TTC549 (cell line): Measurements from ENCODE around the gene FSIP1.
"Not testable (repeated sequence)": the region's sequence is repeated elsewhere in the genome, so short reads cannot be mapped to it uniquely, and the experiment has no call there.

Experiments
- FAIRE-seq: peaks from 2 replicates; lab custom pipeline; 2012; peaks lifted over from hg19 to GRCh38; lab: Jason Lieb, UNC

Gene FSIP1

DNA sequence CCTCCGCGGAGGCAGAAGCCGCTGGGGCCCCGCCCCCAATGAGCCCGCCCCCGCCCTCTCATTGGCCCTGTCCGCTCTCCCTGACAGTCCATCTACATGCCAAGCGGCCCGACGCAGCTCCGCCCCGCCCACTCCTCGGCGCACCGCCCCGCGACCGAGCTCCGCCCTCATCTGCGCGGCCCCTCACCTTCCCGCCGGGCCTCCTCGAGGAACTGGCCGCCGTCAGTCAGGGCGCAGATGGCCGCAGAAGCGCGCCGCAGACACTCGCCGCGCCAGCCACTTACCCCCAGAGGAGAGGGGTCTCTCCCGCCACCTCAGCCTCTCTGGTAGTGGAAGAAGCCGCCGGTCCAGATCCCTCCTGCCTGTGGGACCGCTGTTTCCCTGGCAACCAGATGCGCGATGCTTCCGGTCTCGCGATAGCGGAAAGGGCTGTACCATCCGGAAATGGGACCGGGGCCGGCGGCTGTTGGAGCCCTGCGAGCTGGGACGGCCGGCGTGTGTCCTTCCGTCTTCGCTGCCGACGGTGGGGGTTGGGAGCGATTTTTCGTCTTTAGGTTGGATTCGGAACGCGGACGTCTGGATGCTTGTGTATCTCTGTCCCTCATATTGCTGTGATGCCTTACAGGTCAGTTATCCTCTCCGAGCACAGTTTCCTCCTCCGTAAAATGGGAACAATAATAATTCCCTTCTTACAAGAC is at the start of gene FSIP1:
TSS of gene FSIP1 (minus strand) at position 401 of the 698 bp plus-strand sequence. CDS start 6,317 bp downstream, outside the sequence.
- no peak for FAIRE-seq

DNA sequence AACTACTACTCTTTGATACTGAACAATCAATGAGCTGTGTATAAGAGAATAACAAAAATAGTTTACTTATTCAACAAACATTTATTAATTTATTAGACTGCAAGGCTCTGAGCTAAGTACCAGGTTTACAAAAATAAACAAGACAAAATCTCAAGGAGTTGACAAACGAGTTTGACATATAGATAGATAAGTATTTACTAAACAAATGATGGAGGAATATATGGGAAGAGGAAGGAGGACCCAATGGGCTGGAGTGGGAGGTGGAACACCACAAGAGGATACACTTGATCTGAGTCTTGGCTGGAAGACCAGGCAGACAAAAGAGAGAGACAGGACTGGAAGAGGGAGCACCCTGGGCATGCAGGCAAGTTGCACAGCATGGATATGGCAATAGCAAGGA is 47.5 kb upstream of the FSIP1 start:
- no peak for FAIRE-seq

DNA sequence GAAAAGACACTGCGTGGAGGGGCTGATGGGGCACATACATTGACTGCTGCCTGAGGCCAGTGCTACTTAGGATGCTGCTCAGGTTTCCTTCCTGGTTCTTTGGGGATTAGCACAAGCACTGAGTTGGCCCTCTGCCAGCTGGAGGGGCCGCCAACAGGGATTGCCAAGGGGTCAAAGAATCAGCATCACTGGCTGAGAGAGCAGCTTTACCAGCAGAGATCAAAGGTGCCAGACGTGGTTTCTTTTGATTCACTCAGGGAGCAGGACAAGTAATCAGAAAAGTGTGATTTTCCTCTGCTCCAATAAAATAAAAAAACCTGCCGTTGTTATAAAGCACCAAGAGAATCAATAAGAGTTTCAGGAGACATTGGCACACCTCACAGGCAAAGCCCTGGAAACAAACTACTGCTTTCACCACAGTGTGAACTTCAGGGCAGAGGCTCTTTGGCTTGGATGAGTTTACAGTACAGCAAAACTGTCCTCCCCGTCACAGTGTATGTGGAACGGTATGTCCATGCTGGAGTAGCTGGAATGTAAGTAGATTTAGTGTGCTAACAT is 45.8 kb upstream of the FSIP1 start:
- FAIRE-seq: no peak

DNA sequence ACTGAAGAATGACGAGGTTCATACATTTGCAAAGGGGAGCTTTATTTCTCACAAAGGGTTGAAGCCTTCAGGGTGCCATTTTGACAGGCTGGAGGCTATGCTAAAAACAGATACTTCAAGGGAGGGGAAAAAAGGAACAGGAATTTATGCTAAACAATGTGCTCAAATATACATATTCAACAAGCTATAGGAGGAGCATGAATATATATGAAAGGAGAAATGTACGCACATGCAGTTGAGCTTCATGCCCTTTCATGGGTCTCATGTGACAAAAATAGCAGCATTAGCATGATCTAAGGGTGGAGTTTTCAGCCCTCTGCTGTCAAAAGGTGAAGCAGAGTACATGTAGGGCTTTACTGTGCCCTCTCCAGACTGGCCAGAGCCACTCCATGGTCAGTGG is 44.3 kb upstream of the FSIP1 start:
- no peak for FAIRE-seq

DNA sequence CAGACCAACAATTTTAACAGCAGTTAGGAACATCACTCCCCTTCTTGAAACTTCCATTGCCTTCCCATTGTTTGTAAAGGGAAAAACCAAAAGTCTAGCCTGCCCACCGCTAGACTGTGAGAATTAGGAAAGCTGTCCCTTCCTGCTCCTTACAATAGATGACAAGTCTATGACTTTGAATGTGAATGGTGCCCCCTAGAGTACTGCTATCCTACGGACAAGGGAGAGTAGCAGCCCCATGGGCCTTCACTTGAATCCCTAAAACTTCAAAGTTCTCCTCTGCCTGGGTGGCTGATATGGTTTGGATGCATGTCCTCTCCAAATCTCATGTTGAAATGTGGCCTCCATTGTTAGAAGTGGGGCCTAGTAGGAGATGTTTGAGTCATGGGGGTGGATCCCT is 41.0 kb upstream of the FSIP1 start:
- FAIRE-seq: no peak

DNA sequence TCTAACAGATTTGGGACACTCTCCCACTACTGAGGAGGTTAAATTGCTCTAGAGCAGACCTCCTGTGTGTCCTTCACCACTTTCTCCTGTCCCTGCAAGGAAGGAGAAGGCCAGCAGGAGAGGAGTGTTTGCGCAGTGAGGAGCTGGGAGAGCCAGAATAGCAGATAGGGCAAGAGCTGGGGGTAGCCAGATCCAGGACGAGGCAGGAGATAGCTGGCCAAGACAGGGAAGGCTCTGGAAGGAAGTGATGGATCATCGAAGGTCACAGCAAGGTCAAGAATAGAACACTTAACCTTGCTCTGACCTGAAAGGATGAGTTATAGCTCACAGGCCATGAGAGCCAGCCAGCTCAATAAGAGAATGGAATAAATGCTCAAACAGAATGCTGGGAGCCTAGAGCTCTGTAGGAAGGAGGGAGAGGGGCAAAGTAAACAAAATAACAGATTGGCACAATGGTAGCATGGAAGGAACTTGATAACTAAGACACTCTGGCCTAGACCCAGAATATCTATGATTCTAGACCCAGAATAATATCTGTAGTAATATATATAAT is 37.5 kb upstream of the FSIP1 start:
- no peak for FAIRE-seq

DNA sequence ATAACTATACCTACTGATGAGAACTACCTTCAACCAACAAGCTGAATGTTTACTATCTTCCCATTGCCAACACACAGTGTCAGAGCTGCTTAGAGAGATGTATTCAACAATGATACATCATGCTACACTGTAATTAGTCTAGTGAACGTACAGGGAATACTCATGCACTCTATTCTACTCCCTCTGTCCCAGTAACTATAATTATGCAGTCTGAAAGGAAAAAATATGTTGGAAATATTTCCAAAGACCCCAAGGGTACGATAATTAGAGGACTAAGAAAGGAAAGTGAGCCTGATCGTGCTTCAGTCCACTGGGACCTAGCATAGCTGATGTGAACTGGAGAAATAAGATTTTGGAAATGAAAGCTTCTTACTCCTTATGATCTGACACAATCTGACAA is 36.9 kb upstream of the FSIP1 start:
- FAIRE-seq: no peak

DNA sequence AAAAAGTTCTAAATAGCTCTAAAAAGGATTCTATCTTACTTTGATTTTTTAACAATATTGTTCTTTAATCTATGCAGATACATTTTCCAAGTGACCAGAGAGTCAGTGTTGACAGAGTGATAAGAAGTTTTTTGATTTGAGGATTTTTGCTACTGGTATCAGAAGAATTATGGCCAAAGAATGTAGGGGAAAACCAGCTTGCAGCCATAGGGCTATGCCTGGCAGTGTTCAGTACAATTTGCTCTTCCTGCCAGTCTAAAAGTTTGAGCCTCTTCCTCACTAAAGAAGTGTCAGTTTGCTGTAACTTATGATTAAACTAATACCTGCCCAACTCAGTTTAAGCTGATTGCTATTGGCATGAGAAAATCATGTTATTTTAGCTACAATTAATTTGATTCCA is 35.3 kb upstream of the FSIP1 start:
- no peak for FAIRE-seq

DNA sequence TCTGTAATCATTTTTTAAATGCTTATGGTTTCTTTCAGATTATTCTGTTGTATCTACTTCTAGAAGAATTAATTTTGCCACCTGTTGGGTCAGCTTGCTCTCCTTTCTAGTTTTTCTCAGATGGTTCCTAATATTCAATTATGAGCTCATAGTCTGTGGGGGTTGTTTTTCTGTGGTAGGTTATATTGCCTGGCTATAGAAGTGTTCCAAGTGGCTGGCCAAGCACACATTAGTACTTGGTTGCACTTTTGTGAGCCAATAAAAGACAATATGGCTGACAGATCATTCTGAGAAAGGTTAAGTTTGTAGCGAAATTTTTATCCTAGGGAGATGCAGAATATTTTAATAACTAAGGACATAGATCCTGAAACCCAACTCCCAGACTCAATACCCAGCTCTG is 31.8 kb upstream of the FSIP1 start:
- FAIRE-seq: no peak

DNA sequence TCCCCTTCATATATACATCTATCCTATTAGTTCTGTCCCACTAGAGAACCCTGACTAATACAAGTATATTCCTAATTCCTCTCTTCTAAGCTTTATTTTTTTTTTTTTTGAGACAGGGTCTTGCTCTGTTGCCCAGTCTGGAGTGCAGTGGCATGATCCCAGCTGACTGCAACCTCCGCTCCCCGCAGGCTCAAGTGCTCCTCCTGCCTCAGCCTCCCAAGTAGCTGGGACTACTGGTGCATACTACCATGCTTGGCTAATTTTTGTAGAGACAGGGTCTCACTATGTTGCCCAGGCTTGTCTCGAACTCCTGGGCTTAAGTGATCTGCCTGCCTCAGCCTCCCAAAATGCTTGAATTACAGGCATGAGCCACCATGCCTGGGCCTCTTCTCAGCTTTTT is 30.0 kb upstream of the FSIP1 start:
- FAIRE-seq: not testable (repeated sequence)

DNA sequence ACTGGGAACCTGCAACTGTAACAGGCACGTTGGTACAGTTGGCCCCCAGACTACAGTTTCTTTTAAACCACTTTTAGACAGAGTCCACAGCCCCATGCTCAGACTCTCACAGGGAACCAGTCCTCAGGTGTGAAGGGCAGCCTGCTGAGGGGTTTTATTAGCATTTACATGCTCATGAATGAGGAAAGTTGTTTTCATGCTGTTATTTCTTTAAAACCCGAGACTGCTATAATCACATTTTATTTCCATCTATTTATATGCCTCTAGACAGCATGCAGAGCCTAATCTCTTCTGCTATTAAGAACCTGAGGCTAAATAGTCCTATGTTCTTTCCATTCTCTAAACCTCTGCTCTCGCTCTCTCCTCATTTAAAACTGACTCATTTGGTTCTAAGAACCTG is 26.3 kb upstream of the FSIP1 start:
- FAIRE-seq: no peak

DNA sequence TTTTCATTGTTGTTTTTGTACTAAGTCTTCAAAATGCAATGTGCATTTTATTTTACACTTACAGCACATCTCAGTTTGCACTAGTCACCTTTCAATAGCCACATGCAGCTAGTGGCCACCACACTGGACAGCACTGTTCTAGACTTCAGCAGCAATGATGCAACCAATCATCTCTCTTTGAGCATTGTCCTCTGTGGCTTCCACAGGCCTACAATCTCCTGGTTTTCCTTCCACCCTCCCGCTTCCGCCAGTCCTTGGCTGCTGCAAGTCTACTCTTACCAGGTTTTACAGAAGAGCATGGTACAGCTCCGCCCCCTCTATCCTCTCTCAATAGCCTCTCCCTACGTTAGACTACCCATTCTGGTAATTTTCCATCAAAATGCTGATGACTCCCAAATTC is 25.1 kb upstream of the FSIP1 start:
- no peak for FAIRE-seq

DNA sequence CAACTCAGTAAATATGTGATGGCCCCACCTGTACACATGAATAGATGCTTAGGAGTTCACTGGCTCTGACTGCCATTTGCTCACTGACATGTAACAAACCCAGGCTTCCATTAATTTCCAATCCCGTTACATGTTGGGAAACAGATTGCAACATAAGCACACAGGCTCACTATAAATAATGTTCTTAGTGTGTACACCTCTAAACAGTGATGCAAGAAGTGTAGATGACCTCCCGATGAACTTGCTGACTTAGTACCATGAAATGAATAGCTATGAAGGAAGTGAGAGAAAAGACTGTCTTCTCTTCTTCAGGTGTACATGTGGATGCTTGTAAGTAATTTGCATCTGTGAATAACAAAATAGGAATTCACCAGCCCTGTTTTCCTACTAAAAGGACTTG is 21.4 kb upstream of the FSIP1 start:
- FAIRE-seq: no peak

DNA sequence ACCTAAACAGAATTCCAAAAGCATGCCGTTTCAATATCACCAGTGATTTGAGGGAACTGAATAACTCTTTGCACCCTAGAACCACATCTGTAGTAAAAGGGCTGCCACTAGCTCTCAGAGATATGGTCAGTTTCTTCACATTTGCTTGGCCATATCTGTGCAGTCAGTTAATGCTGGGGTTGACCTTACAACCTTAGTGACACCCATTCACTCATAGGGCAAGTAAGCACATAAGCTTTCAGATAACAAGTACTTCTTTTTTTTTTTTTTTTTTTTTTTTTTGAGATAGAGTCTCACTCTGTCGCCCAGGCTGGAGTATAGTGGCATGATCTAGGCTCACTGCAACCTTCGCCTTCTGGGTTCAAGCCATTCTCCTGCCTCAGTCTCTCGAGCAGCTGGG is 20.4 kb upstream of the FSIP1 start:
- FAIRE-seq: no peak

DNA sequence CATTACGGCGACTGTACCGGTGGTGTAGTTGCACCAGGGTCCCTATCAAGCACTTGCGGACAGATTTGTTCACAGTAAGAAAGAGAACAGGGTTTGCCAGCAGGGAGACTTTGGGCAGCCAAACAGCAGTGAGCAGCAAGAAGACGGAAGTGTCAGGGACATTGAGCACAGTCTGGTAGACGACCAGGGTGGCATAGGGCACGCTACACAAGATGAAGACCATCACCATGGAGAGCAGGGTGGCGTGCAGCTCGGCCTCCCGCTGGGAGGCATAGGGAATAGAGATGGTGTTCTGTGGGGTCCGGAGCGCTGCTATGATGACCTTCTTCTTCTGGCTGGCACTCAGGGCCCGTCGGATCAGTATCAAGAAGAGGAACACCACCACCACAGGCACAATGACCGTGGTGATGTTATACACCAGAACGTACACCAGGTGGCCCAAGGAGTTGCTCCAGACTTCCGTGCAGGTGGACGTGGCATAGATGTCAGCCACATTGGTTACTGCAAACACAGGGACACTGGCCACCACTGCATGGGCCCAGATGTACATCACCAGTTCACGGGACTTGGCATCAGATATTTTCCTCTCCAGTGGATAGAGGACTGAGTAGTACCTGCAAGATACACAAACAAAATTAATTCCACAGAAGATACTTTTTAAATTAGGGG is 19.1 kb upstream of the FSIP1 start:
- no peak for FAIRE-seq

DNA sequence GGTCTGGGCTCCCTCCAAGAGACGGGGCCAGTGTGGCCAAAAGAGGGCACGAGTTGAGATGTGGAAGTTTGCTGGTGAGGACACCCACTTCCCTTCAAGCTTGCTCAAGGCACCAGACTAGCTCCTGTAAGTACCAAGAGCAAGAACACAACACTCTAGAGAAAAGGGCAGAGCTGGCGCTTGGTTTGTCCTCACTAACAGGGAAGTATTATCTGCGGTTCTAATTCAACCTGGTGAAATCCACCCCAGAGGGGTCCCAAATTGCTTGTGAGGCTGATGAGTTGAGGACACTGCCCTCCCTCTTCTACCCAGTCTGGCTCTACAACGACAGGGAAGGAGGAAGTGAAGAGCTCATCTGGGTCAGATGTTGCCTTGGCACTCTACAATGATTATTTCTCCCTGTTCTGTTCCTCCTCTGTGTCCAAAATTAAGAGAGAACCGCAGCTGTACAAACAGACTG is 16.9 kb upstream of the FSIP1 start:
- FAIRE-seq: no peak

DNA sequence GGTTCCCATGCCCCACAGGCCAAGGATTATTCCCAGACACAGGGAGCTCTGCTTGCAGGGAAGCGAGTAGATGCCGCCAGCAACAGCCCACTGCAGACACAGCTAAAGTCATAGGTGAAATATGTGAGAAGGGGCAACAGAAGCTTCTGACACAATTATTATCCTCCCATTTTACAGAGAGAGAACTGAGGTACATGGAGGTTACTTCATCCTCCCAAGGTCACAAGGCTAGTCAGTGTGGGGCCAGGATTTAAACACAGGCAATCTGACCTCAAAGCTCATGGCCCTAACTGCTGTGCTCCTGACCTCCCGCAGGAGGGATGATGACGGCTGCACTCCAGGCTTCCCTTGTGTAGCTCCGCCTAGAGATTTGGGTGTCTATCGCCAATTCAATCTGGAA is 15.7 kb upstream of the FSIP1 start:
- no peak for FAIRE-seq

DNA sequence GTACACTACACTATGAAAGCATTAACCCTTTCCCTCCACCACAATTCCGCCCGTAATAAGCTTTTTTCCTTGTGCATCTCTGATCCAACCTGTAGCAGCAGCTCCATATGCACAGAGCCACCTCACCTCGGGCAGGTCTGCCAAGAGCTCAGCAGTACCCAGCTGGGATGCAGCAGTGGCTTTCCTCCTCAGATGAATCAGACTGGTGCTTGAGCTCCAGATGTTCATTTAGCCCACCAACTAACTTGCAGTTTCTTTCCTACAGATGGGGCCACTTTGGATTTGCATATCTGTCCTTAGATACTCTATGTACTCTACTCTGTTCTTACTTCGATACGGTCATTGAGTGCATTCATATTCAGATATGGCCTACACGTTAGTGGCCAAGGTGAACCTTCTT is 14.8 kb upstream of the FSIP1 start:
- FAIRE-seq: no peak

DNA sequence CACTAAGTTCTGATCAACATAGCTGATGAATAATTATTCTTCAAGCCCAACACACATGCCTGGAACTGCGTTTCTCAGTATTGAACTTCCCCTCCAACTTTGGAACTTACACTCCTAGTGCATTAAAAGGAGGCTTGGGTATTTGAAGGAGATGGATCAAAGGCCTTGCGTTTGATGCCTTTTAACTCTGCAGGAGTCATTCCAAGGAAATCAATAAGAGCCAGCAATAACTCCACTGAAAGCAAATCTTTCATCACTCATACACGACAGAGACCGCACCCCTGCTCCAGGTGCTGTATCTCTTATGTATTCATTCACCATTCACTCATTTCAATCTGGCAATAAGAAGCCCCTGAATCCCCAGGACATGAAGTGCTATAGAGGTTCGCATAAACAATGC is 14.0 kb upstream of the FSIP1 start:
- FAIRE-seq: no peak

DNA sequence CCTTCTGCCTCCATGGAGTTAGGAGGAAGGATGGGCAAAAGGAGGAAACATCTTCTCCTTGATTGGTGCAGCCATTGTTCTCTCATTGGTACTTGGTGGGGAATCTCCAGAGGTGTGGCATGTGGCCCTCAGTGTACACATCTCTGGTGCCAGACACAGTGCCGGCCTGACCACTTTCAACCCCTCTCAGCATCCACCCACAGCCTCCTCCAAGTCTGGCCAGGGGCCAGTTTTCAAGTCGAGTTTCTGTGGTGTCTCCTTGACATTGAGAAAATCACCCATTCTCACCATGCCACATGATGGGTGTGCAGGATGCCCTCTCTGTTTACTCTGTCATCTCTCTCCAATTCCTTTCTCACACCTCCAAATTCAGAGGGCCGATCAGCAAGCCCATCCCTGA is 12.8 kb upstream of the FSIP1 start:
- FAIRE-seq: no peak

DNA sequence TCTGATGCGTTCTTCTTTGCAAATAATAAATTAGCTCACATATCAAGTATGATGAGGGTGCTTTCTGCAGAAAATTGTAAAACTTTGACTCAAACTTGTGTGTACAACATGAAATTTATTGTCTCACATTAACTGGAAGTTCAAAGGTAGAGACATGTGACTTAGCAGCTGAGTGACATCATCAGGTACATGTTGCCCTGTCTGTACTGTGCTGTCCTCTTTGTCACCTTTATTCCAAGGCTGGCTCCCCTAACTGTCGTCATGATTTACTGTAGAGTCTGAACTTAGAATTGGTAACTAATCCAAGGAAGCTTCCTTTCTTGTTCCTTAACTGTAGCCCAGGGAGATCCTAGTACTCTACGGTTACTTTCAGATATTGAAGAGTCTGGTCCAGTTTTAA is 12.3 kb upstream of the FSIP1 start:
- FAIRE-seq: no peak

DNA sequence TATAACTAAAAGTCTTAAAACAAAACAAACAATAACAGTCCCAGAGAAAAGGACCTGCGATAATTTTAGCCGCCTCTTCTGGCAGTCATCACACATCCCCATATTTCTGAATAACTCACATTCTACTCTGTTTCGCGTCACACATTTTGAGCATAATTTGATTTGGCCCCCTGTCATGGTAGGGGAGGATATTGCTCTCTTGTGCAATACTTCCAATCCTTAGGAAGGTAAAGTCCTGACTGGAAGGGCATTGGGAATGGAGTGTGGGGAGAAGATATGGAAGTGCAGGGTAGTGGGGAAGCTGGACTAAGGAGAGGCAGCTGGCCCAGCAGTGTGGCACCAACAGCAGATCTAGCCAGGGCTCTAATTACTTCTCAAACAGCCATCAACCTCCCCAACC is 11.3 kb upstream of the FSIP1 start:
- FAIRE-seq: no peak

DNA sequence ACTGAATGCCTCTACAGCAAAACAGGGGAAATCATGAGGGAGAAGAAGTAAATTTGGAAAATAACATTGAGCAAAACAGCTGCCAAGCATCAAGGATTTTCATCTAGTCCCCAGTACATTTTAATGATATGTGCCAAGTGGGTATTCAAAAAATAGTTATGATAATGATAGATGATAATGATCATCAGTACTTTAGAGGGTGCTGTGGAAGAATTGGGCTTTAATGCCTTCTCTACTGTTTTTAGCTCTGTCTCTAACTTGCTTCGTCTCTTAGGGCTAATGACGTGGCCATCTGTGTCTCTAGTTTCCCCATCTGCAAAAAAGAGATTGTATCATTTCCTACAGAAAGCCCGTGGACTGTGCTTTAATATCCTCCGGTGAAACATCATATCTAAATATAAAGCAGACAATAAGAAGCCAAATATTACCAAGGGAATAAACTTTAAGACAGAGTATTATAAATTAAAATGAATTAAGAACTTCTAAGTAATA is 10.2 kb upstream of the FSIP1 start:
- no peak for FAIRE-seq
